ENCODE results near the gene PLCL1.
A peak's percentile ranks its signal among the peaks of the same experiment; 100 is the strongest.
"Not testable (repeated sequence)": the region's sequence is repeated elsewhere in the genome, so short reads cannot be mapped to it uniquely, and the experiment has no call there.

Gene PLCL1

DNA sequence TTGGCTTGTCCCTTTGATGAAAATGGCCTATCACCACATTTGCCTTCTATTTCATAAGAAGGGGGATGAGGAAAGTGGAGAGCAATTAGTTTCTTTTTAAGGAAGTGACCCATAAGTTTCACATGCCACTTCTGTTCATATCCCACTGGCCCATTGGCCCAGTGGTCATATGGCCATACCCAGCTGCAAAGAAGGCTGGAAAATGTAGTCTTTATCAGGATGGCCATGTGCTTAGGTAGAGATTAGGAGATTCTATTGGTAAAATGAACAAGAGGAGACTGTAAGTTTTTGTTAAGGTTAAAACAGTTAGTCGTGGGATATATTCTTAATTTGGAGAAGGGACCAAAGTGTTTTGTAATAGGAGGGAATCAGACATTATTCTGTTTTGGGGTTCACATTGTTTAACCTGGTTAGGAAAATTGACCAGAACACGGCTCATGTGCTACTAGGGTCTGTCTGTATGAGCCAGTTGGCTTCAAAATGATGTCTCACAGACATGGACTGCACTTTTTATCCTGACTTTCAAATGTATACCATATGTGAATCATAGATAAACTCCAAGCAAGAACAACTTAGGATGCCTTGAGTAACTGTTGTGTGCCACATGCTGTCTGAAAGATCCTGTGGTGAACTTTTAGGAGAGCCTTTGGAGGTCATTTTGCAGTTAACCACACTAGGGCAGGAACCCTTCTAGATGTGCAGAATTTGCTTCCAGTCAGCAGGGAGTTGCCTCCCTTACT lies 17.3 kb downstream of the PLCL1 start:
- no peak for DNase-seq (ENCODE audit: low read depth in 1 of 2, low spot score in 1 of 2)
- no peak for TF ChIP-seq JUND (IDR thresholded peaks at IDR 0.05; ENCODE audit: low read depth)
- in situ Hi-C loops (cut with HindIII; ENCODE audit: low pct_unique_long_range_greater_than_20kb, low sequenced_read_pairs) = no loop called here

DNA sequence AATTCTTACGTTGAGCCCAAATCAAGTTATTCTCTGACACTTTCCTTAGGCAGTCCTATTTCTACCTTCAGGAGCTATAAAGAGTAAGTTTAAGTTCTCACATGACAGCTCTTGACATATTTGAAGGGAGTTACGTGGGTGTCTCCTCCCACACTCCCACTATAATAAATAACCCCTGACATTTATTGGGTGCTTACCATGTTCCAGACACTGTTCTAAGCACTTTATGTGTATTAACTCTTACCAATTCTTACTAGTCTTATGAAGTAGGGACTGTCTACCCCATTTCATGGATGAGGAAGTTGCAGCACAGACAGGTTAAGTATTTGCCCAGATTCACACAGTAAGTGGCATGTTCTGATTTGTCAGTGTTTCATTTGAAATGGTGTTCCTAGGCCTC lies 17.9 kb downstream of the PLCL1 start:
- DNase-seq (ENCODE audit: low read depth in 1 of 2, low spot score in 1 of 2) = no peak
- TF ChIP-seq JUND (IDR thresholded peaks at IDR 0.05; ENCODE audit: low read depth) = no peak
- in situ Hi-C loops (cut with HindIII; ENCODE audit: low pct_unique_long_range_greater_than_20kb, low sequenced_read_pairs) = no loop called here

DNA sequence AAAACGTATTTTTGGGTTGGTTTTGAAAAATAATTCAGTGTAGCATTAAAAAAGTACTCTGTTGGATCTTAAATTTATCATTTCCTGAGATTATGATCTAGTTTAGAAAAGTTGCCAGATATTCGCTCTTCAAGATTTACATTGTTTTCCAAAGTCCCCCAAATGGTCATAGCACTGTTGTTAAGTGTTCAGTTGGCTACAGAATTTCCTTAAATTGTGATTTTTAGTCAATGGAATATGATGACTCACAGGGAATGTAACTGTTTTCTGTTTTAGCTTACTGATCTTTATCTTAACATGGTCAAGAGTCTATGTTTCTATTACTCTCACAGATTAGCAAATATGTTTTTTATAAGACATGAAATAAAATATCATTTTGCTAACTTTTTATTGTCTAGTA lies 23.2 kb downstream of the PLCL1 start:
- no peak for TF ChIP-seq JUND (IDR thresholded peaks at IDR 0.05; ENCODE audit: low read depth)
- in situ Hi-C loops (cut with HindIII; ENCODE audit: low pct_unique_long_range_greater_than_20kb, low sequenced_read_pairs) = no loop called here
- DNase-seq (ENCODE audit: low read depth in 1 of 2, low spot score in 1 of 2) = no peak

DNA sequence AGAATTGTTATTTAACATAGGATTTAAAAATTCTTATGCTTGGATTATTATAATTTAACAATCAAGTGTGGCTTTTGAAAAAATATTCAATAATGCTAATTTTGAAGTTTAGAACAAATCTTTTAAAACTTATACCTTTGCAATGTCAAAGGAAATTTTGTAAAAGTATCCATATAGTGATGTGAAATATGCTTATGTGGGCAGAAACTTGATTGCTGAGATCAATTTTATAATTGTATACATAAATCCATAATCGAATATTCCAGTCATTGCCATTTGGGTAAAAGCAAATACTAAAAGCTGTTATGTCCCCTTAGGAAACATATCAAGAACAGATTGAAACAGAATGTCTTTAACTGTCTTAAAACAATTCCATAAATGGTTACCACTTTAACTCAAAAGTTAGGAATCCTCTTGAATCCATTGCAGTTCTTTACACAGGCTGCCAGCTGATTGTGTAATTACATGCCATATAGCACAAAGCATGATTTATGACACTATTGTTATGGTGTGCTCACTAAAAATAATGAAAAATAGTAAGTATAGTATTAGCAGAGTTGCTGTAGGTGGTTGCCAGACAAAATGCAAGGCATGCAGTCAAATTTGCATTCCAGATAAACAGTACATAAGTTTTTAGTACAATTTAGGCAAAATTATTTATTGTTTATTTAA lies 24.2 kb downstream of the PLCL1 start:
- no peak for DNase-seq (ENCODE audit: low read depth in 1 of 2, low spot score in 1 of 2)
- in situ Hi-C loops (cut with HindIII; ENCODE audit: low pct_unique_long_range_greater_than_20kb, low sequenced_read_pairs) = no loop called here
- TF ChIP-seq JUND (IDR thresholded peaks at IDR 0.05; ENCODE audit: low read depth) = no peak

DNA sequence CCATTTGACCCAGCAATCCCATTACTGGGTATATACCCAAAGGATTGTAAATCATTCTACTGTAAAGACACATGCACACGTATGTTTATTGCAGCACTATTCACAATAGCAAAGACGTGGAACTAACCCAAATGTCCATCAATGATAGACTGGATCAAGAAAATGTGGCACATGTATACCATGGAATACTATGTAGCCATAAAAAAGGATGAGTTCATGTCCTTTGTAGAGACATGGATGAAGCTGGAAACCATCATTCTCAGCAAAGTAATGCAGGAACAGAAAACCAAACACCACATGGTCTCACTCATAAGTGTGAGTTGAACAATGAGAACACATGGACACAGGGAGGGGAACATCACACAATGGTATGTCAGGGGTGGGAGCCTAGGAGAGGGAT lies 30.4 kb downstream of the PLCL1 start:
- in situ Hi-C loops (cut with HindIII; ENCODE audit: low pct_unique_long_range_greater_than_20kb, low sequenced_read_pairs); DNase-seq (ENCODE audit: low read depth in 1 of 2, low spot score in 1 of 2): not testable (repeated sequence)

DNA sequence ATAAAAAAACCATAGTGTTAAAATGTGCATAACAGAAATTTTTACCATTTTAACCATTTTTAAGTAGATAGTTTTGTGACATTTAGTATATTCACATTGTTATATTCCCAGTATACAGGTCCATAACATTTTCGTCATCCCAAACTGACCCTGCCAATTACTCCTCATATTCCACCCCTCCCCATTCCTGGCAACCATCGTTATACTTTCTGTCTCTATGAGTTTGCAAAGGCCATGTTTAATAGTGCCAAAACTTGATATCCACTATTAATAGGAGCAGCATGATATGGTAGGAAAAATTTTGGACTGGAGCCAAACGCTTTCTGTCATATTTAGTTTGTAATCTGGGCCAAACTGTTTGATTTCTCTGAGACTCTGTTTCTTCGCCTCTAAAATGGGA lies 30.9 kb downstream of the PLCL1 start:
- DNase-seq (ENCODE audit: low read depth in 1 of 2, low spot score in 1 of 2) = no peak
- TF ChIP-seq JUND (IDR thresholded peaks at IDR 0.05; ENCODE audit: low read depth) = no peak
- in situ Hi-C loops (cut with HindIII; ENCODE audit: low pct_unique_long_range_greater_than_20kb, low sequenced_read_pairs) = no loop called here

DNA sequence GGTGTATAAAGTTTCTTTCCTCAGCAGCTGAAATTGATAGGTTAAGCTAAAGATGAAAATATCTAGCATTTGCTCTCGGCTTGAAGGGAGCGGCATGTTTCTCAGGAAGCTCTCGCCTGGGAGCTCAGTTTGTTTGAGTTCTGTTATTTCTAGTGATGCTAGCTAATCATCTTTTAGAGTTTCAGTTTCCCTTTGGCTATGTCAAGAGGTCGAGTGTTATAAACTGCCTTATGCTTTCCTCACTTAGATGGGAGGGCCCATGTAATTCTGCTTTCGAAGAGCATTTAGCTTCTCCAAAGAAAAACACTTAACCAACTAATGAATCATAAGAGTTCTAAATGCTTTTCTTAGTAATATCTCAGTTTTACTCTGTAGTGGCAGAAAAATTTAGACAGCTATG lies 33.6 kb downstream of the PLCL1 start:
- in situ Hi-C loops (cut with HindIII; ENCODE audit: low pct_unique_long_range_greater_than_20kb, low sequenced_read_pairs) = no loop called here
- TF ChIP-seq JUND (IDR thresholded peaks at IDR 0.05; ENCODE audit: low read depth) = no peak
- DNase-seq (ENCODE audit: low read depth in 1 of 2, low spot score in 1 of 2) = no peak

DNA sequence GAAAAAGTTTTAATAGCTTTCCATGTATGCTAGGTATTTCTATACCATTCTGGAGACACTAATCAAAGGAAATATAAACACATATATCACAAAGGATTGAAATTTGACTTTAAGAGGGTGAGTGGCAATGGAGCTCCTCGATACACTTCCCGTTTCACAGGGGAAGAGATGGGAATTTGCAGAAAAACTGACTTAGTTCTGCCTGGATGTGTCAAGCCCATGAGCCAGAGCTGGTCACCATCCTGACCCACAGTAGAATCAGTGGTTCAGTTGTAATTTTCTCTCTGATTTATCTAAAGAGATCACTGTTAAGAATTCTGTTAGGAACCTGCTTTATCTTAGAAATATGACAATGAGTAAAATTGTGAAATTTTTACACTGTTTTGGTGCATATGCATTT lies 34.2 kb downstream of the PLCL1 start:
- DNase-seq (ENCODE audit: low read depth in 1 of 2, low spot score in 1 of 2) = no peak
- no peak for TF ChIP-seq JUND (IDR thresholded peaks at IDR 0.05; ENCODE audit: low read depth)
- in situ Hi-C loops (cut with HindIII; ENCODE audit: low pct_unique_long_range_greater_than_20kb, low sequenced_read_pairs) = no loop called here

DNA sequence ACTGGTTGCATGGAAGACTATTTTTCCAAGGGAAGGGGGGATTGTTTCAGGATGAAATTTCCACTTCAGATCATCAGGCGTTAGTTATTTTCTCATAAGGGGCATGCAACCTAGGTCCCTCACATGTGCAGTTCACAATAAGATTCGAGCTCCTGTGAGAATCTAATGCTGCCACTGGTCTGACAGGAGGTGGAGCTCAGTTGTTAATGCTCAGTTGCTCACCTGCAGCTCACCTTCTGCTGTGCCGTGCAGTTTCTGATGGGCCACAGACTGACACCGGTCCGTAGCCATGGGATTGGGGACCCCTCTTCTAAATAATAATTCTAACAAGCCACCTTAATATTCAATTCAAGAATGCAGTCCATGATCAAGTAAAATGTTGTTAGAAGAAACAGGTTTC lies 34.9 kb downstream of the PLCL1 start:
- DNase-seq (ENCODE audit: low read depth in 1 of 2, low spot score in 1 of 2) = peak in 1 of 2 experiments; percentile 15
- TF ChIP-seq JUND (IDR thresholded peaks at IDR 0.05; ENCODE audit: low read depth) = no peak
- in situ Hi-C loops (cut with HindIII; ENCODE audit: low pct_unique_long_range_greater_than_20kb, low sequenced_read_pairs) = no loop called here

DNA sequence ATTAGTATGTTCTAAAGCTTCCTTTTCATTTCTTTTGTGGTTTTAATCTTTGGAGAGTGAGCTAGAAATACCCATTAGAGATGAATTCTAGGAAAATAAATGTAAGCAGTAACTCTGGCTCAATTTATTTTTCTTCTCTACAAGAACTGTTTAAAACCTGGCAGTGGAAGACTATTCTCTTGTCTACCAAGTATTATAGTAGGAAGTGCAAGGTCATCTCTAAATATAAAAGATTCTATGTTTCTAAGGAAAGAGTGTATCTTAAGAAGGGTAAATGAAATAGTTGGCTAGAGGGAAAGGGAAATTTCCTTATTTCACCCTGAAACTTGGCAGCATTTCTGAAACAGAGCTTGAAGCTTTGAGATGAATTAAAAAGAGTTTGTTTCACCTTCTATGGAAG lies 35.5 kb downstream of the PLCL1 start:
- in situ Hi-C loops (cut with HindIII; ENCODE audit: low pct_unique_long_range_greater_than_20kb, low sequenced_read_pairs) = no loop called here
- TF ChIP-seq JUND (IDR thresholded peaks at IDR 0.05; ENCODE audit: low read depth) = no peak
- no peak for DNase-seq (ENCODE audit: low read depth in 1 of 2, low spot score in 1 of 2)

DNA sequence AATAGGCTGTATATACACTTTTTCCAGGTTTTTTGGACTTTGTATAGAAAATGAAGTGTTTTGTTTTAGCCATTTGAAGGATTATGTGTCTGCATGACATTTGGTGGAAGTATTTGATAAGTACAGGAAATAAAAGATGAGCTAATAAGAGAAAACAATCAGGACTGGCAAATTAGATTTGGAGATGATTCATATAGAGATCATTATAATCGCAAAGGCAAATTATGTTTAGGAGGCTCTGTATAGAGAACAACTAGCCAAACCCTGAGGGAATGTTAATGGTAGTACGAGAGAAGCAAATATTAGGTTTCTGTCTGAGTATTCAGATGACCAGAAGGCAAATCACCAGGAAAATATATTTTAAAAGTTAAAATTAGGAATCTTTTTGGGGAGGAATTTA lies 41.7 kb downstream of the PLCL1 start:
- no peak for TF ChIP-seq JUND (IDR thresholded peaks at IDR 0.05; ENCODE audit: low read depth)
- no peak for DNase-seq (ENCODE audit: low read depth in 1 of 2, low spot score in 1 of 2)
- in situ Hi-C loops (cut with HindIII; ENCODE audit: low pct_unique_long_range_greater_than_20kb, low sequenced_read_pairs) = no loop called here

DNA sequence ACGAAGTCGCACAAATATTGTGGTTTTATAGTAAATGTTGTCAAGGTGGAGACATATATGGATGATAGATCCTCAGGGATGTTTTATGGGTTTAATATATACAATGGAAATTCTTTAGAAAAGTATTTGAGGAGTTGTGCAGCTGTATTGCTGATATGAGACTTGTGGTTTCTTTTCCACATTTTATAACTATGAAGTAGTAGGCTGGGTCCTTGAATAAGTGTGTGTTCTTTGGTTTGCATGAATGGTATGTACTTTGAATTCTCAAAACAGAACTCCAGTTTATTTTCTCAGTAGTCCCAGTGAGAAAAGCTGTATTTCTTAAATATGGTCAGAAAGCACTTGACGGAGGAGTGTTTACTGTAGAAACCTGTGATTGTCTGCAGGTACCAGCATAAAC lies 42.4 kb downstream of the PLCL1 start:
- TF ChIP-seq JUND (IDR thresholded peaks at IDR 0.05; ENCODE audit: low read depth) = no peak
- no peak for DNase-seq (ENCODE audit: low read depth in 1 of 2, low spot score in 1 of 2)
- in situ Hi-C loops (cut with HindIII; ENCODE audit: low pct_unique_long_range_greater_than_20kb, low sequenced_read_pairs) = no loop called here

DNA sequence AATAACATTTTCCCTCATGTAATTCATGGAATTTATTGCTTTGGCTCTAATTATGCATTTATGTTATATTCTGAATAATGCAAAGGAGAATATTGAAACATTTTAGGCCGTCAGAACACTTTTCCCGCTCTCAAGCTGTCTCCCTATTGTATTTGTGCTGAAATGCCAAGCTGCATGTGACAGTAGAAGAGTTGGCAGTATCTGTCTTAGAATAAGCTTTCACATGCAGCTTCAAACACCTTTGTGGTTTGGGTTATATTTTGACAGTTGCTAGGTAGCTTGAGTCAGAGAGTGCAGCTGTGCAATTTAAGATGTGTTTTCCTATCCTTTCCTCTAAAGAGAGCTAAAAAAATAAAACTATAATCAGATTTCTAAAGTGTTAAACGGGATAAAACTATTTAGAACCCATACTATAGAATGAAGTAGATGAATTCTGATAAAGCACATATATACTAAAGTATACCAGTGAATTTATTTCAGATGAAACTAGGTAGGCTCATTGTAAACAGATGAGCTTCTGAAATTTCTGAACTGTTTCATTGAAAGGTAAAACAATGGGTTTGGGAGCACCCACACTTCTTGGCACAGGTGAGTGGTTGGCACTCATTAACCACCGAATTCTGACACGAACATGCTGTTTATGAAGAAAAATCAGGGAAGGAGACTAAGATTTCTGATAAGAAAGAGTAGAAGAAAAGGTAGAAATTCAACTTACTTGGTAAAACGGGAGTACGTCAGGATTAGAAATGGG lies 43.4 kb downstream of the PLCL1 start:
- no peak for DNase-seq (ENCODE audit: low read depth in 1 of 2, low spot score in 1 of 2)
- TF ChIP-seq JUND (IDR thresholded peaks at IDR 0.05; ENCODE audit: low read depth) = no peak
- in situ Hi-C loops (cut with HindIII; ENCODE audit: low pct_unique_long_range_greater_than_20kb, low sequenced_read_pairs) = no loop called here

All from T47D (cell line).